Subcutaneous abdominal adipose tissue (tissue), 5 donors: ENCODE data around the gene CYREN.

Experiments used
- H3K27ac ChIP-seq: one replicate; pipeline ENCODE4 v1.7.0; 2013; ENCODE audit warnings: low read depth, mild to moderate bottlenecking, inconsistent platforms, low read length, moderate library complexity
- H3K27me3 ChIP-seq, 5 donors: one replicate each; pipeline ENCODE4 v1.7.0; 2013; ENCODE audit warnings: low read length in 5 of 5, inconsistent platforms in 1 of 5; ENCODE audit not compliant: control insufficient read depth in 5 of 5, insufficient read depth in 4 of 5
- H3K36me3 ChIP-seq, 5 donors: one replicate each; pipeline ENCODE4 v1.7.0; 2013; ENCODE audit warnings: low read length in 5 of 5; ENCODE audit not compliant: control insufficient read depth in 5 of 5, insufficient read depth in 5 of 5
- H3K4me1 ChIP-seq, 5 donors: one replicate each; pipeline ENCODE4 v1.7.0; 2013; ENCODE audit warnings: low read length in 5 of 5, mild to moderate bottlenecking in 3 of 5, moderate library complexity in 1 of 5; ENCODE audit not compliant: control insufficient read depth in 5 of 5, insufficient read depth in 5 of 5
- H3K4me3 ChIP-seq, 5 donors: one replicate each; pipeline ENCODE4 v1.7.0; 2013; ENCODE audit warnings: low read length in 5 of 5, low read depth in 1 of 5
- H3K9ac ChIP-seq, 5 donors: one replicate each; pipeline ENCODE4 v1.7.0; 2013; ENCODE audit warnings: low read length in 5 of 5, mild to moderate bottlenecking in 4 of 5, moderate library complexity in 3 of 5
- H3K9me3 ChIP-seq, 5 donors: one replicate each; pipeline ENCODE4 v1.7.0; 2013; ENCODE audit warnings: low read length in 5 of 5; ENCODE audit not compliant: control insufficient read depth in 5 of 5
- donor health status: healthy.
- donor health status: healthy.
- donor health status: healthy.
- donor health status: healthy.
- donor health status: healthy.

CYREN gene

DNA sequence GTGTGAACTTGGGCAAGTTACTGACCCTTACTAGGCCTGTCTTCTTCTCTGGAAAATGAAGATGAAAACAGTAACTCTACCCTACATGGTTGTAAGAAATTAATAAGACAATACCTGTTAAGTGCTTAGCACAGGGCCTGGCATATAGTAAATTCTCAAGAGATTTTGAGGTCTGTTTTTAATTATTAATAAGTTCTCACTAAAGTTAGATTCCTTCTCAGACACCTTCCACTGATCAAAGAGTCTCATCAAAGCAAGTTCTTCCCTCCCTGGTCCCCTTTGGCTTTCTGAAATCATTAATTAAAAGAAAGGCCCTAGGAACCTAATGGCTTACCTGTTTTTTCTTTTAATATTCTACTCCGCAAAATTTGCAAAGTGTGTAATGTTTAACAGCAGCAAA lies 18.1 kb downstream of the CYREN start:
- Histone ChIP-seq H3K27me3 (no peaks in the 10 kb centered on the region), H3K36me3 (peaks cover 0 to 14% (median 11%) of the 10 kb centered on the region in 5 donors), H3K27ac (peak overlapping the region; percentile 96), H3K4me1 (peaks cover 0 to 56% (median 37%) of the 10 kb centered on the region in 5 donors), H3K9ac (no peak overlapping the region), H3K4me3 (no peak overlapping the region), H3K9me3 (peaks cover 2 to 15% (median 6%) of the 10 kb centered on the region in 5 donors)

GRCh38 chr7:135151533-135151932 lies 19.0 kb downstream of the CYREN start:
- Histone ChIP-seq H3K4me3 (peak overlapping the region in 3 of 5 donors; percentile 14 to 86 (median 39)), H3K36me3 (peaks cover 0 to 11% (median 9%) of the 10 kb centered on the region in 5 donors), H3K27ac (peak overlapping the region; percentile 96), H3K9me3 (peaks cover 2 to 15% (median 6%) of the 10 kb centered on the region in 5 donors), H3K9ac (peak overlapping the region in 1 of 5 donors; percentile 97), H3K27me3 (no peaks in the 10 kb centered on the region), H3K4me1 (peaks cover 0 to 58% (median 43%) of the 10 kb centered on the region in 5 donors)

- peak overlapping the region; percentile 33 to 98 (median 86) for H3K4me3 ChIP-seq
- peaks cover 0 to 11% (median 9%) of the 10 kb centered on the region in 5 donors for H3K36me3 ChIP-seq
- H3K9ac ChIP-seq, result peak overlapping the region in 2 of 5 donors; percentile 89 to 97
- no peaks in the 10 kb centered on the region for H3K27me3 ChIP-seq
- peaks cover 0 to 58% (median 47%) of the 10 kb centered on the region in 5 donors for H3K4me1 ChIP-seq
- peaks cover 2 to 12% (median 6%) of the 10 kb centered on the region in 5 donors for H3K9me3 ChIP-seq
- peak overlapping the region; percentile 96 for H3K27ac ChIP-seq
Measured at GRCh38 chr7:135151132-135151531, 19.4 kb downstream of the CYREN start.

DNA sequence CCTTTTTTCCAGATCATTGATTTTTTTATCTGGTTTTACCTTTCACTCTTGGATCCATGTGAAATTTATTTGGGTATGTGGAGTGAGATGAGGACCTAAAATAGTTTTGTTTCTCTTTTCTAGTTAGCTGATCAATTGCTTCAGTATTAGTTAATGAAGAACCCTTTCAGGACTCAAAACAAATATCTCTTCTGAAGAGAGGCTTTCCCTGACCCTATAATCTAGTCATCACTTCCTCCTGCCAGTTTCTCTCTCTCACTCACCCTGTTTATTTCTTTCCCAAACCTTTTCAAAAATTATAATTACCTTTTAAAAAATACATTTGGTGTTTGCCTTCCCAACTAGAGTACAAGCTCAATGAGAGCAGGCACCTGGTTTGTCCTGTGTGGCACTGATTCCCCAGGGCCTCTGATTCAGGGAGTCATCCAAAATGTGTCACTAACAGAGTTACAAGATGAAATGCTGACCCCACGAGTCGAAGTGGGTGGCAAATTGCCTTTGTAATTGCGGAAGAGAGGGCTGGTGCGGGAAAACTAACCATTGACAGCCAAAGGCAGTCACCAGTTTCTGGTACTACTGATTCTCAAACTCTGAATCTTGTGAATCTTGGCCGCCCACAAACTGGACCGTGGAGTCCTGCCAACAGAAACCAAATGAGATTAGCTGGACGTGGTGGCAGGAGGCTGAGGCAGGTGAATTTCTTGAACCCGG lies 20.3 kb downstream of the CYREN start:
- Histone ChIP-seq H3K9ac (peak overlapping the region in 4 of 5 donors; percentile 83 to 97 (median 92)), H3K27me3 (no peaks in the 10 kb centered on the region), H3K9me3 (peaks cover 0 to 5% (median 0%) of the 10 kb centered on the region in 5 donors), H3K27ac (peak overlapping the region; percentile 96), H3K4me1 (peaks cover 0 to 57% (median 53%) of the 10 kb centered on the region in 5 donors), H3K36me3 (peaks cover 0 to 11% (median 9%) of the 10 kb centered on the region in 5 donors), H3K4me3 (peak overlapping the region; percentile 73 to 98 (median 88))

DNA sequence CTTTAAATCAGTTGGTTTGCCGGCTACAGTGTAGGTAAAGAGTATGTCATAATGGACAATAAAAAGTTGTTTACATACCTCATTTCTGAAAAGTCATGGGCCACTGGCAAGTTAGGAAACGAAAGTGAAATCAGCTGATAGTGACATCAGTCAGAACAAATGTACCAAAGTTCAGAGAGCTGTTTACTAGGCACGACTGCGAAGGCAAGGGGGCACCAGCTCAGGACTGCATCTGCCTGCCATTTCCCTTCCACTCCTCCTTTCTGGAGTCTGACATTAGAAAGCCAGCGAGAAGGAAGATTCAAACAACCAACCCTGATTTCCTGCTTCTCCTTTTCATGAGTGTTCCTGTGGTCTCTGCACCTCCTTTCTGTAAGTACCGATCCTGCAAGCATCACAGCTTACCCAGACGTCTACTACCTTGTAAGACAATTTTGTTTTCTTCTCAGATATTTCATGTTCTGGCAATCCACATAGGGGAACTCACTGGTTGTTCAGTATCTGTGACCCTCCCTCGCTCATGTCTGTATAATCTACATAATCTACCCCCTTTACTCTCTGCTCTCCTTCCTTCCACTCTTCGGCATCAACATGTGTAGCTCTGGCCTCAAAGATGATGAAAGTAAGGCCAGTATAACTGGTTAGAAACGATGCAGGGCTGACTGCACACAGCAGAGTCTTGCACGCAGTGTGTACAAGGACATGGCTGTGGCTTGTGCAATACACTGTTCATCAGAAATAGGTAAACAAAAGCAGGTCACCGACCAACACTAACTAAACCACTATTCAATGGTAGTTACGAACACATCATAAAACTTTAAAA lies 22.4 kb downstream of the CYREN start, which contains the start of gene TMEM140:
Gene TMEM140 (plus strand): TSS at position 174 of the 823 bp plus-strand sequence. CDS start 16,370 bp downstream, outside the sequence.
- Histone ChIP-seq H3K36me3 (peaks cover 0 to 11% (median 9%) of the 10 kb centered on the region in 5 donors), H3K9me3 (no peaks in the 10 kb centered on the region), H3K4me1 (peaks cover 2 to 70% (median 54%) of the 10 kb centered on the region in 5 donors), H3K27ac (peak within 1 kb of the TSS; percentile 96), H3K4me3 (peak within 1 kb of the TSS; percentile 73 to 98 (median 88)), H3K9ac (peak within 1 kb of the TSS; percentile 81 to 97 (median 89)), H3K27me3 (no peaks in the 10 kb centered on the region)

DNA sequence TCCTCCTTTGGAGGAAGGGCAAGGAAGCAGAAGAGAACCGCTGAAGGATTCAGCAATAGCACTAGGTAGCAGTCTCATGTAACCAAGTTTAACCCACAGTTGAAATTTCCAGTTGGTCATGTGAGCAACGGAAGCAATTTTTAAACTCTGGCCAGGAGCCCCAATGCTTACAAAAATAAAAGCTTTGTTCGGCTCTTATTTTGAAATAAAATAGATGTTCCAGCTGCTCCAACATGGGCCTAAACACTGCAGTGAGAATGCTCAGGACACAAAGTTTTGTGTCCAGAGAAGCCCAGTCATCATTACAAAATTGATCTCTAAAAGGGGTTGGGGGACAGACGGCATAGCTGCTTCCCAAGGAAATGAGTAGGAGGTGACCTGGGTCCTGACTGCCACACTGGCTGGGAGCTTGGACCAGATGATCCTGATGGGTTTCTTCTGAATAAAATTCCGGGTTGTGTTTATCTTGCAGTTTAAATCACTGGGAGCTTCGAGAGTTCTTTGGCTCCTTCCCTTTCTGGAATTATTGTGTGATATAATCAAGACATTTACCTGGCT lies 23.1 kb downstream of the CYREN start:
- H3K9ac ChIP-seq, result peak overlapping the region; percentile 76 to 97 (median 89)
- H3K4me3 ChIP-seq, result peak overlapping the region; percentile 73 to 98 (median 88)
- H3K9me3 ChIP-seq, result no peaks in the 10 kb centered on the region
- peak overlapping the region; percentile 96 for H3K27ac ChIP-seq
- peaks cover 2 to 70% (median 54%) of the 10 kb centered on the region in 5 donors for H3K4me1 ChIP-seq
- H3K27me3 ChIP-seq, result no peaks in the 10 kb centered on the region
- H3K36me3 ChIP-seq, result peaks cover 0 to 11% (median 9%) of the 10 kb centered on the region in 5 donors

DNA sequence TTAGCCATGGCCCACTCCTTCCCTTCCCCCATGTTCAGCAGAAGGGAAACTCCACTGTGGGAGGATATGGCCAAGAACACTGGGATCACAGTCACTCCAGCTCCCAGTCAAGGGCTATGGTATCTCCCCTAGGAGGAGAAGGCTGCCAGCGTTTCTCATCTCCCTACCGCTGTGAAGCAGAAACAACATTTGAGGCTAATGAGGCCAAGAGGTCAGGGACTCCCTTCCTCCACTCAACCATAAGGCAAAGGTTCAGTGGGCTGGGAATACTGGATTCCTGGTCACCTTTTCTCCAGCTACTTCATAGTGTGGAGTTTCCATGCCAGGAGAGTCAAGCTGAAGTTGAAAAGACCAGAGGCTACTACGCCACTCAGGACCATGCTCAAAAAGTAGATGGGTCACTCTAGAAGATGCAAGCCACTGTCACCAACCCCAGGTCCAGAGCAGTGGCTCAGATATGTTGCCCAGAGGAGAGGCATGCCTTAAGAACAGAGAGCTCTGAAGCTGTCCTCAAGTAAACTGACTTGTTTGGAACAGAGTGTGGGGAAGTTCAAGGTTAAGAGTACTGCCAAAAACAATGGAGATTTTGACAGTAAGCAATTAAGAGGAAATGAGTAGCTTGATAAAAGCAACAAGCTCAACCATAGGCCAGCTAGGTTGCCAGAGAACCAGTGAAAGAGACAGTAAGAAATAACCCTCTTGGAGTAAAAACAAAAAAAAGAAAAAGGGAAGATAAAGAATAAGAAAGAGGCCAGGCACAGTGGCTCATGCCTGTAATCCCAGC lies 26.4 kb downstream of the CYREN start:
- Histone ChIP-seq H3K9me3 (no peaks in the 10 kb centered on the region), H3K36me3 (no peaks in the 10 kb centered on the region), H3K4me3 (no peak overlapping the region), H3K9ac (peak overlapping the region in 1 of 5 donors; percentile 3), H3K27ac (peak overlapping the region; percentile 53), H3K4me1 (peaks cover 2 to 38% (median 24%) of the 10 kb centered on the region in 5 donors), H3K27me3 (no peaks in the 10 kb centered on the region)

DNA sequence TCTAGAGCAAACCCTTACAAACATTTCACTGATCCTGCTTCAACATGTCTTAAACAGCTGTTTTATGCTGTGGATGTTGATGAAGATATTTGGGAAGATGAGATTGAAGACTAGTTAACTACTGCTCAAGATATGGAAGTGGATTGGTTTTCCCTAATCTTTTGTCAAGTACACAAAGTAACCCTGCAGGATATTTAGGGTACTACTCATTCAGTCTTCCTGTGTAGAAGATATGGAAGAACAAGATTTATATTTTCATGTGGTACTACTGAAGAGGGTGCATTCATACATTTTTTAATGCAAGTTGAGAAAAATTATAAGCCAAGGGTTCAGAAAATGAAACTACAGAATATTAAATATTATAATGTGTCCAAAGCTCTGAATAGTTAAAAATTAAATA lies 40.9 kb downstream of the CYREN start:
- Histone ChIP-seq H3K9me3 (peaks cover 0 to 7% (median 0%) of the 10 kb centered on the region in 5 donors), H3K9ac (no peak overlapping the region), H3K27me3 (no peaks in the 10 kb centered on the region), H3K36me3 (no peaks in the 10 kb centered on the region), H3K4me3 (no peak overlapping the region), H3K27ac (no peak overlapping the region), H3K4me1 (peaks cover 0 to 2% (median 0%) of the 10 kb centered on the region in 5 donors)

- H3K27ac ChIP-seq, result no peak overlapping the region
- no peaks in the 10 kb centered on the region for H3K27me3 ChIP-seq
- H3K9me3 ChIP-seq, result peaks cover 0 to 7% (median 0%) of the 10 kb centered on the region in 5 donors
- H3K4me3 ChIP-seq, result no peak overlapping the region
- peaks cover 0 to 2% (median 0%) of the 10 kb centered on the region in 5 donors for H3K4me1 ChIP-seq
- no peak overlapping the region for H3K9ac ChIP-seq
- no peaks in the 10 kb centered on the region for H3K36me3 ChIP-seq
Measured at GRCh38 chr7:135128931-135129330, 41.6 kb downstream of the CYREN start.
